KMS-11 (cell line): ENCODE data around the gene SEC61B.

Source experiments
- H2AFZ ChIP-seq: fragments of 200-600 bp; sonication (generic); 2 replicates; pipeline ENCODE4 v1.6.1; 2016; ENCODE audit warnings: antibody characterized with exemption, mixed run types, low read depth
- H3K27ac ChIP-seq: fragments of 200-600 bp; sonication (generic); 2 replicates; pipeline ENCODE4 v1.6.1; 2016; ENCODE audit warnings: mild to moderate bottlenecking, mixed run types
- H3K27me3 ChIP-seq: fragments of 200-600 bp; sonication (generic); 2 replicates; pipeline ENCODE4 v1.6.1; 2017; ENCODE audit warnings: mild to moderate bottlenecking, low read depth, mixed run types, moderate library complexity; ENCODE audit not compliant: insufficient read depth
- H3K36me3 ChIP-seq: fragments of 200-600 bp; sonication (generic); 2 replicates; pipeline ENCODE4 v1.6.1; 2017; ENCODE audit warnings: mild to moderate bottlenecking, mixed run types; ENCODE audit not compliant: insufficient read depth
- H3K4me1 ChIP-seq: fragments of 200-600 bp; sonication (generic); 2 replicates; pipeline ENCODE4 v1.6.1; 2016; ENCODE audit warnings: mild to moderate bottlenecking, low read depth, mixed run types; ENCODE audit not compliant: poor library complexity, severe bottlenecking
- H3K4me2 ChIP-seq: fragments of 200-600 bp; sonication (generic); 2 replicates; pipeline ENCODE4 v1.7.0; 2016; ENCODE audit warnings: mild to moderate bottlenecking, mixed run types
- H3K4me3 ChIP-seq: fragments of 200-600 bp; sonication (generic); IDR thresholded peaks from 2 replicates; pipeline ENCODE4 v1.6.1; 2017; ENCODE audit warnings: low read depth, low read length, mixed read lengths; ENCODE audit not compliant: insufficient read depth
- H3K79me2 ChIP-seq: fragments of 200-600 bp; sonication (generic); 2 replicates; pipeline ENCODE4 v1.6.1; 2016; ENCODE audit warnings: low read depth, mixed run types; ENCODE audit not compliant: insufficient read depth
- H3K9ac ChIP-seq: fragments of 200-600 bp; sonication (generic); 2 replicates; pipeline ENCODE4 v1.6.1; 2016; ENCODE audit warnings: mild to moderate bottlenecking, mixed run types
- H4K20me1 ChIP-seq: fragments of 200-600 bp; sonication (generic); 2 replicates; pipeline ENCODE4 v1.6.1; 2016; ENCODE audit warnings: mild to moderate bottlenecking, mixed run types; ENCODE audit not compliant: insufficient read depth
- CTCF ChIP-seq: fragments of 200-600 bp; sonication (generic); conservative IDR thresholded peaks from 2 replicates; pipeline ENCODE4 v1.6.1; 2017; ENCODE audit warnings: low read depth, mild to moderate bottlenecking, antibody characterized with exemption, low read length, moderate library complexity, mixed read lengths

SEC61B gene

DNA sequence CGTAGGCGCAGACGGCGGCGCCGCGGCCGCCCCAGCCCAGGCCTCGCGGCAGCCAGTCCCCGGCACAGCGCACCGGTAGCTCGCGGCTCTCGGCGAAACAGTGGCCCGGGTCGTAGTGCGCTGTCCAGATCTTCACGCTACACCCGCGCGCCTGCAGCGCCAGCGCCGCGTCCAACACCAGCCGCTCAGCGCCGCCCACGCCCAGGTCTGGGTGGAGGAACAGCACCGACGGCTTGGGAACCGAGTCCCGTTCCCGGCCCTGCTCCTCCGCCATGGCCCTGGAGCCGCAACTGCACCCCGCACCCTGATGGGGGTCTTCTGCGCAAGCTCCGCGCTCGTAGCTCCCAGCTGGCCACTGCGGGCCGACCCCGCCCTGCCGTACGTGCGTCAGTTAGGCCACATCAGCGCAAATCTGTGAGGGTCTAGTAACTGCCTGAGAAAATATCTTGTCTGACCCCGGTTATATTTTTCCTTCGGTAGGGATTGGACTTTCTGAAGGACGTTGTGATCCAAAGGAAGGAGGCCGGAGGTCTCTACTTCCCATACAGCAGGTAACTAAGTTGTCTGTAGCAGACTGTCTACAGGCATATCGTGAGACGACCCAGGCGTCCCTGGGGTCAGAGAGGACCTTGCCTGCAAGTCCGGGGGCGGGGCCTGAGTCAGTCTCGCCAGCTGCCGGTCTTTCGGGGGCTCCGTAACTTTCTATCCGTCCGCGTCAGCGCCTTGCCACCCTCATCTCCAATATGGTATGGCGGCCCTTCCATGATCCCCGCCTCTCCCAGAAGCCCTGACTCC, at the start of gene SEC61B, which contains the start of gene ALG2:
Gene SEC61B, plus strand, starts transcription at position 662 of the 795 bp plus-strand sequence. Its CDS starts 82 bp downstream, at position 744.
Gene ALG2, minus strand, starts transcription at position 322 of the 795 bp plus-strand sequence. Its CDS starts 48 bp downstream, at position 274.
- H3K9ac ChIP-seq = peak within 1 kb of the TSS; percentile 80
- H3K4me2 ChIP-seq = peak within 1 kb of the TSS; percentile 98
- H3K27ac ChIP-seq = peak within 1 kb of the TSS; percentile 82
- H3K79me2 ChIP-seq = peaks cover 87% of the 10 kb centered on the region
- H4K20me1 ChIP-seq = no peaks in the 10 kb centered on the region; the same call in 1 of the 2 replicates
- H3K4me1 ChIP-seq = peaks cover 36% of the 10 kb centered on the region
- H3K27me3 ChIP-seq = no peaks in the 10 kb centered on the region
- H3K4me3 ChIP-seq = no peak within 1 kb of the TSS
- 0 out of 2 replicates have a peak, but pooled peaks cover 4% of the 10 kb centered on the region for H3K36me3 ChIP-seq
- peak within 1 kb of the TSS; percentile 65 for H2AFZ ChIP-seq
- TF ChIP-seq CTCF = no peak

GRCh38 chr9:99173570-99174504, 48.2 kb upstream of the SEC61B start:
- Histone ChIP-seq H3K79me2 (no peaks in the 10 kb centered on the region), H3K36me3 (no peaks in the 10 kb centered on the region), H3K4me3 (no peak overlapping the region), H3K4me1 (peaks cover 15% of the 10 kb centered on the region), H3K4me2 (no peak overlapping the region), H3K27me3 (no peaks in the 10 kb centered on the region), H2AFZ (no peak overlapping the region), H3K9ac (no peak overlapping the region), H3K27ac (no peak overlapping the region), H4K20me1 (no peaks in the 10 kb centered on the region)
- TF ChIP-seq CTCF = no peak

- TF ChIP-seq CTCF = no peak
- H3K4me2 ChIP-seq = no peak overlapping the region
- no peaks in the 10 kb centered on the region for H3K27me3 ChIP-seq
- no peak overlapping the region for H3K9ac ChIP-seq
- H2AFZ ChIP-seq = no peak overlapping the region; the same call in 1 of the 2 replicates
- no peaks in the 10 kb centered on the region for H3K36me3 ChIP-seq
- peaks cover 36% of the 10 kb centered on the region for H3K4me1 ChIP-seq
- no peak overlapping the region for H3K27ac ChIP-seq
- H3K4me3 ChIP-seq = no peak overlapping the region
- no peaks in the 10 kb centered on the region for H3K79me2 ChIP-seq
- H4K20me1 ChIP-seq = no peaks in the 10 kb centered on the region
Observed at GRCh38 chr9:99176527-99177013, 45.5 kb upstream of the SEC61B start.

- H2AFZ ChIP-seq = no peak overlapping the region
- no peaks in the 10 kb centered on the region for H3K27me3 ChIP-seq
- no peak overlapping the region for H3K4me3 ChIP-seq
- no peak overlapping the region for H3K4me2 ChIP-seq
- no peaks in the 10 kb centered on the region for H4K20me1 ChIP-seq
- no peak for TF ChIP-seq CTCF
- no peaks in the 10 kb centered on the region for H3K36me3 ChIP-seq
- H3K9ac ChIP-seq = no peak overlapping the region
- H3K4me1 ChIP-seq = peaks cover 48% of the 10 kb centered on the region
- H3K27ac ChIP-seq = no peak overlapping the region
- no peaks in the 10 kb centered on the region for H3K79me2 ChIP-seq
Observed at GRCh38 chr9:99177576-99178366, 44.3 kb upstream of the SEC61B start.
